Trophoblast cell (in vitro differentiated cells and primary cell): ENCODE data around the gene SERPINB6.

Source experiments
- DNase-seq, 2 donors: peaks; one replicate each; pipeline ENCODE4 v3.0.0-alpha.2; 2016
- H2AFZ ChIP-seq: 2 replicates; pipeline ENCODE4 v1.6.1; 2013; ENCODE audit warnings: low read length, moderate library complexity, mild to moderate bottlenecking; ENCODE audit not compliant: insufficient read depth, poor library complexity
- H2AK5ac ChIP-seq: 2 replicates; pipeline ENCODE4 v1.6.1; 2013; ENCODE audit warnings: mild to moderate bottlenecking, low read length
- H2BK120ac ChIP-seq: 2 replicates; pipeline ENCODE4 v1.6.1; 2013; ENCODE audit warnings: low read length, mild to moderate bottlenecking, moderate library complexity; ENCODE audit not compliant: insufficient read depth, poor library complexity
- H2BK12ac ChIP-seq: 2 replicates; pipeline ENCODE4 v1.6.1; 2013; ENCODE audit warnings: mild to moderate bottlenecking, low read length, moderate library complexity
- H2BK5ac ChIP-seq: 2 replicates; pipeline ENCODE4 v1.6.1; 2013; ENCODE audit warnings: low read length, low read depth, moderate library complexity, mild to moderate bottlenecking; ENCODE audit not compliant: poor library complexity
- H3K14ac ChIP-seq: 2 replicates; pipeline ENCODE4 v1.6.1; 2013; ENCODE audit warnings: mild to moderate bottlenecking, low read length
- H3K18ac ChIP-seq: 2 replicates; pipeline ENCODE4 v1.6.1; 2013; ENCODE audit warnings: mild to moderate bottlenecking, low read length
- H3K23ac ChIP-seq: 2 replicates; pipeline ENCODE4 v1.6.1; 2013; ENCODE audit warnings: low read length
- H3K27ac ChIP-seq: 2 replicates; pipeline ENCODE4 v1.5.1; 2013; ENCODE audit warnings: low read depth, mild to moderate bottlenecking, inconsistent platforms, low read length, moderate library complexity
- H3K27me3 ChIP-seq: 2 replicates; pipeline ENCODE4 v1.6.1; 2013; ENCODE audit warnings: inconsistent platforms, mild to moderate bottlenecking, low read length, moderate library complexity; ENCODE audit not compliant: insufficient read depth
- H3K36me3 ChIP-seq, 2 experiments: 1 replicate in 1 of 2; 2 replicates in 1 of 2; pipeline ENCODE4 v1.6.1; 2013; ENCODE audit warnings: low read length in 2 of 2, mild to moderate bottlenecking in 2 of 2, moderate library complexity in 1 of 2; ENCODE audit not compliant: insufficient read depth in 2 of 2, control insufficient read depth in 1 of 2
- H3K4ac ChIP-seq: 2 replicates; pipeline ENCODE4 v1.6.1; 2013; ENCODE audit warnings: low read depth, mild to moderate bottlenecking, low read length, moderate library complexity
- H3K4me1 ChIP-seq, 2 experiments: 1 replicate in 1 of 2; 2 replicates in 1 of 2; pipeline ENCODE4 v1.6.1; 2013; ENCODE audit warnings: low read length in 2 of 2, mild to moderate bottlenecking in 2 of 2, moderate library complexity in 1 of 2; ENCODE audit not compliant: insufficient read depth in 2 of 2, control insufficient read depth in 1 of 2
- H3K4me2 ChIP-seq: 2 replicates; pipeline ENCODE4 v1.6.1; 2013; ENCODE audit warnings: inconsistent platforms, mild to moderate bottlenecking, low read length, moderate library complexity
- H3K4me3 ChIP-seq: 2 replicates; pipeline ENCODE4 v1.5.1; 2013; ENCODE audit warnings: mild to moderate bottlenecking, low read depth, low read length, inconsistent platforms
- H3K79me1 ChIP-seq: one replicate; pipeline ENCODE4 v1.6.1; 2013; ENCODE audit warnings: low read length
- H3K79me2 ChIP-seq: 2 replicates; pipeline ENCODE4 v1.6.1; 2013; ENCODE audit warnings: low read length, mild to moderate bottlenecking; ENCODE audit not compliant: control insufficient read depth, insufficient read depth, poor library complexity
- H3K9ac ChIP-seq: 2 replicates; pipeline ENCODE4 v1.6.1; 2013; ENCODE audit warnings: mild to moderate bottlenecking, low read length
- H3K9me3 ChIP-seq: 2 replicates; pipeline ENCODE4 v1.6.1; 2013; ENCODE audit warnings: low read depth, mild to moderate bottlenecking, control low read depth, inconsistent platforms, low read length; ENCODE audit not compliant: insufficient read depth
- H4K12ac ChIP-seq: 2 replicates; pipeline ENCODE4 v1.6.1; 2013; ENCODE audit warnings: low read depth, mild to moderate bottlenecking, low read length, moderate library complexity
- H4K8ac ChIP-seq: 2 replicates; pipeline ENCODE4 v1.6.1; 2013; ENCODE audit warnings: low read depth, mild to moderate bottlenecking, low read length, moderate library complexity
- H4K91ac ChIP-seq: one replicate; pipeline ENCODE4 v1.6.1; 2013; ENCODE audit warnings: low read depth, mild to moderate bottlenecking, low read length, moderate library complexity
- WGBS: extraction: QIAGEN DNeasy Blood & Tissue Kit; methylation state at CpG from one replicate; pipeline ENCODE4 v1.1.7; 2013; ENCODE audit warnings: missing lambda C conversion rate; ENCODE audit not compliant: insufficient read length, insufficient coverage; ENCODE audit errors: extremely low coverage; 5-methylcytosine and 5-hydroxymethylcytosine counted together

SERPINB6 gene

GRCh38 chr6:2920671-2921112 lies 50.7 kb downstream of the SERPINB6 start:
- Histone ChIP-seq H4K12ac (no peak overlapping the region), H2BK5ac (no peak overlapping the region), H3K4me1 (no peaks in the 10 kb centered on the region), H3K27me3 (no peaks in the 10 kb centered on the region), H3K36me3 (no peaks in the 10 kb centered on the region), H3K18ac (no peak overlapping the region), H3K27ac (no peak overlapping the region), H2AK5ac (no peak overlapping the region), H2BK120ac (no peak overlapping the region), H3K79me1 (no peaks in the 10 kb centered on the region), H3K14ac (no peak overlapping the region), H2AFZ (no peak overlapping the region), H3K9ac (no peak overlapping the region), H4K8ac (no peak overlapping the region), H3K4me3 (no peak overlapping the region), H4K91ac (no peak overlapping the region), H3K23ac (no peak overlapping the region), H3K79me2 (no peaks in the 10 kb centered on the region), H3K4ac (no peak overlapping the region), H3K4me2 (no peak overlapping the region), H2BK12ac (peak overlapping the region; percentile 15), H3K9me3 (peaks cover 3% of the 10 kb centered on the region)
- no CpG with 5 or more reads among the region's 14 CpGs for WGBS
- DNase-seq: peak; percentile 98 to 99

GRCh38 chr6:2919886-2920285 lies 51.5 kb downstream of the SERPINB6 start:
- Histone ChIP-seq H3K23ac (no peak overlapping the region), H3K9me3 (peaks cover 3% of the 10 kb centered on the region), H3K18ac (no peak overlapping the region), H4K91ac (no peak overlapping the region), H2AK5ac (no peak overlapping the region), H3K4me1 (no peaks in the 10 kb centered on the region), H3K27ac (no peak overlapping the region), H3K9ac (no peak overlapping the region), H4K8ac (no peak overlapping the region), H3K14ac (no peak overlapping the region), H4K12ac (no peak overlapping the region), H3K4ac (no peak overlapping the region), H2BK5ac (no peak overlapping the region), H2BK120ac (no peak overlapping the region), H3K27me3 (no peaks in the 10 kb centered on the region), H3K4me3 (no peak overlapping the region), H2BK12ac (no peak overlapping the region), H3K36me3 (no peaks in the 10 kb centered on the region), H3K4me2 (no peak overlapping the region), H2AFZ (no peak overlapping the region), H3K79me1 (no peaks in the 10 kb centered on the region), H3K79me2 (no peaks in the 10 kb centered on the region)
- no CpG with 5 or more reads among the region's 6 CpGs for WGBS
- peak; percentile 19 to 64 for DNase-seq

GRCh38 chr6:2919401-2919800 lies 52.0 kb downstream of the SERPINB6 start:
- Histone ChIP-seq H3K9me3 (peaks cover 3% of the 10 kb centered on the region), H2AK5ac (no peak overlapping the region), H2BK5ac (no peak overlapping the region), H3K18ac (no peak overlapping the region), H3K79me2 (no peaks in the 10 kb centered on the region), H4K91ac (peak overlapping the region; percentile 57), H3K4ac (no peak overlapping the region), H3K14ac (no peak overlapping the region), H2BK120ac (no peak overlapping the region), H3K36me3 (no peaks in the 10 kb centered on the region), H3K4me3 (no peak overlapping the region), H3K9ac (no peak overlapping the region), H3K4me2 (no peak overlapping the region), H4K12ac (no peak overlapping the region), H4K8ac (no peak overlapping the region), H3K4me1 (peaks cover 0 to under 1% of the 10 kb centered on the region in 2 experiments), H3K79me1 (peaks cover under 1% of the 10 kb centered on the region), H3K27me3 (no peaks in the 10 kb centered on the region), H3K27ac (no peak overlapping the region), H2BK12ac (peak overlapping the region; percentile 76), H3K23ac (no peak overlapping the region), H2AFZ (no peak overlapping the region)
- DNase-seq: no peak
- no CpG with 5 or more reads among the region's 4 CpGs for WGBS

GRCh38 chr6:2918936-2919335 lies 52.4 kb downstream of the SERPINB6 start:
- H3K27ac ChIP-seq: no peak overlapping the region
- no peak overlapping the region for H3K4ac ChIP-seq
- no peak overlapping the region for H2BK120ac ChIP-seq
- no peak overlapping the region for H2BK12ac ChIP-seq
- no peak overlapping the region for H2AFZ ChIP-seq
- H3K79me2 ChIP-seq: no peaks in the 10 kb centered on the region
- no peaks in the 10 kb centered on the region for H3K27me3 ChIP-seq
- no peak overlapping the region for H4K12ac ChIP-seq
- no peak for DNase-seq
- H2BK5ac ChIP-seq: no peak overlapping the region
- peaks cover 3 to 4% of the 10 kb centered on the region in 2 experiments for H3K4me1 ChIP-seq
- H3K36me3 ChIP-seq: no peaks in the 10 kb centered on the region
- no peak overlapping the region for H3K4me2 ChIP-seq
- H3K9ac ChIP-seq: no peak overlapping the region
- peaks cover 2% of the 10 kb centered on the region for H3K79me1 ChIP-seq
- H4K8ac ChIP-seq: no peak overlapping the region
- H4K91ac ChIP-seq: no peak overlapping the region
- no peak overlapping the region for H3K4me3 ChIP-seq
- H3K18ac ChIP-seq: no peak overlapping the region
- H3K9me3 ChIP-seq: peaks cover 3% of the 10 kb centered on the region
- no peak overlapping the region for H2AK5ac ChIP-seq
- H3K14ac ChIP-seq: no peak overlapping the region
- no CpG with 5 or more reads among the region's 4 CpGs for WGBS
- H3K23ac ChIP-seq: no peak overlapping the region
